Osteoblast (primary cell): ENCODE results near the gene COQ9. TPM values are rescaled to one million over a fixed set of nuclear protein-coding genes. Genes with fewer than 3 reads are reported as not detected.

Experiments
- DNase-seq: peaks from one replicate; pipeline ENCODE4 v3.0.0; 2011; ENCODE audit warnings: low spot score, mixed read lengths; ENCODE audit not compliant: insufficient read length; ENCODE audit errors: missing footprints
- H2AFZ ChIP-seq: 2 replicates; pipeline ENCODE4 v1.6.0; 2011; ENCODE audit warnings: mild to moderate bottlenecking, low read length
- H3K27ac ChIP-seq: 2 replicates; pipeline ENCODE4 v1.5.1; 2011; ENCODE audit warnings: mild to moderate bottlenecking, low read depth, low read length, moderate library complexity
- H3K27me3 ChIP-seq: 2 replicates; pipeline ENCODE4 v1.6.0; 2012; ENCODE audit warnings: mild to moderate bottlenecking, control low read depth, inconsistent platforms, low read length, moderate library complexity; ENCODE audit not compliant: insufficient read depth
- H3K36me3 ChIP-seq: 2 replicates; pipeline ENCODE4 v1.5.1; 2011; ENCODE audit warnings: mild to moderate bottlenecking, low read length, control low read depth, moderate library complexity; ENCODE audit not compliant: insufficient read depth
- H3K4me1 ChIP-seq: 2 replicates; pipeline ENCODE4 v1.5.1; 2011; ENCODE audit warnings: mild to moderate bottlenecking, low read length, control low read depth, moderate library complexity; ENCODE audit not compliant: insufficient read depth
- H3K4me2 ChIP-seq: 2 replicates; pipeline ENCODE4 v1.6.0; 2011; ENCODE audit warnings: mild to moderate bottlenecking, low read length; ENCODE audit not compliant: insufficient read depth
- H3K4me3 ChIP-seq: fragments of 200-600 bp; sonication (generic); 3 replicates; pipeline ENCODE4 v1.5.1; 2012; ENCODE audit warnings: mild to moderate bottlenecking, low read length, inconsistent platforms; ENCODE audit not compliant: insufficient read depth
- H3K79me2 ChIP-seq: 2 replicates; pipeline ENCODE4 v1.6.0; 2012; ENCODE audit warnings: mild to moderate bottlenecking, low read length, control low read depth, inconsistent platforms; ENCODE audit not compliant: insufficient read depth
- H3K9me3 ChIP-seq: 2 replicates; pipeline ENCODE4 v1.5.1; 2011; ENCODE audit warnings: low read depth, low read length, control low read depth
- H4K20me1 ChIP-seq: 2 replicates; pipeline ENCODE4 v1.6.0; 2012; ENCODE audit warnings: mild to moderate bottlenecking, low read length, control low read depth; ENCODE audit not compliant: insufficient read depth
- total RNA-seq: library from RNA; depleted of rRNA; stranded (reverse); fragments of >200 nt; gene quantifications from 2 replicates; pipeline ENCODE4 v1.2.3, GENCODE V29; 2012
- TF ChIP-seq, protein P1 (sequence below): IDR thresholded peaks from 2 replicates; pipeline ENCODE4 v1.5.1; 2011; ENCODE audit warnings: mild to moderate bottlenecking, low read depth, low read length, moderate library complexity; ENCODE audit errors: extremely low read depth

COQ9 gene
- total RNA-seq, 1 donor = 39.8 TPM

DNA sequence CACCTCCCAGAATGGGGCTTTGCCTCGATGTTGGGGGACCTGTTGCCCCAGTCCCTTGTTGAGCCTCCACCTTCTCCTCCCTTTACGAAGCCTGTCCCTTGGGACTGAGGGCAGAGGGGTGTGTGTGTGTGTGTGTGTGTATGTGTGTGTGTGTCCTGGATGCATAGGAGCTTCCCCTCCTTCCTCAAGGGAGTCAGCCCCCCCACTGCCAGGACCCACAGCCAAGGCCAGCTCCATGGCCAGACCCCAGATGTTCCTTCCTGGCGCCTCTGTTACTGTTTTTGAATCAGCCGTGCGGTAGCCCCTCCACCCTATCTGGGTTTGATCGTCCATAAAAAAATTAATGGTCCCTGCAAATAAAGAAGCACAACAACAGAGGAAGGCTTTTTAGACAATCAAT, 56.7 kb downstream of the COQ9 start:
- peak; percentile 69 for DNase-seq
- H4K20me1 ChIP-seq = no peaks in the 10 kb centered on the region
- TF ChIP-seq, protein P1, sequence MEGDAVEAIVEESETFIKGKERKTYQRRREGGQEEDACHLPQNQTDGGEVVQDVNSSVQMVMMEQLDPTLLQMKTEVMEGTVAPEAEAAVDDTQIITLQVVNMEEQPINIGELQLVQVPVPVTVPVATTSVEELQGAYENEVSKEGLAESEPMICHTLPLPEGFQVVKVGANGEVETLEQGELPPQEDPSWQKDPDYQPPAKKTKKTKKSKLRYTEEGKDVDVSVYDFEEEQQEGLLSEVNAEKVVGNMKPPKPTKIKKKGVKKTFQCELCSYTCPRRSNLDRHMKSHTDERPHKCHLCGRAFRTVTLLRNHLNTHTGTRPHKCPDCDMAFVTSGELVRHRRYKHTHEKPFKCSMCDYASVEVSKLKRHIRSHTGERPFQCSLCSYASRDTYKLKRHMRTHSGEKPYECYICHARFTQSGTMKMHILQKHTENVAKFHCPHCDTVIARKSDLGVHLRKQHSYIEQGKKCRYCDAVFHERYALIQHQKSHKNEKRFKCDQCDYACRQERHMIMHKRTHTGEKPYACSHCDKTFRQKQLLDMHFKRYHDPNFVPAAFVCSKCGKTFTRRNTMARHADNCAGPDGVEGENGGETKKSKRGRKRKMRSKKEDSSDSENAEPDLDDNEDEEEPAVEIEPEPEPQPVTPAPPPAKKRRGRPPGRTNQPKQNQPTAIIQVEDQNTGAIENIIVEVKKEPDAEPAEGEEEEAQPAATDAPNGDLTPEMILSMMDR = no peak
- no peak overlapping the region for H2AFZ ChIP-seq
- H3K9me3 ChIP-seq = no peaks in the 10 kb centered on the region
- H3K27me3 ChIP-seq = peaks cover 22% of the 10 kb centered on the region
- H3K27ac ChIP-seq = no peak overlapping the region
- H3K36me3 ChIP-seq = no peaks in the 10 kb centered on the region
- no peaks in the 10 kb centered on the region for H3K79me2 ChIP-seq
- no peak overlapping the region for H3K4me3 ChIP-seq
- no peaks in the 10 kb centered on the region for H3K4me1 ChIP-seq
- H3K4me2 ChIP-seq = no peak overlapping the region

DNA sequence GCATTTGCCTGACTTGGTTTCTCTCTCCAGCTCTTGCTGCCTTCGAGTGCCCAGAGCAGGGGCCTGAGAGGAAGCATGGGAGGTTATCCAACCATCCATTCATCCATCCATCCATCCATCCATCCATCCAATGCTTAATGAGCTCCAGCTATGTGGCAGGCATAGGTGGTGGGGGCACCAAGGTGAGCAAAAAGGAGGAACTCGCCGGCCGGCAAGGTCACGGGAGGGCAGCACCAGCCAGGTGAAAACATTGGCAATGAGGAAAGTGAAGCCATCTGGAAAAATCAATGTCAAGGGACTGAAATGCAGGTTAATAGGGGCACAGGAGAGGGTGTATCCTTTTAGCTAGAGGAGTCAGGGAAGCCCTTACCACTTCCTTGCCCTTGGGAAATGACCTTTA, 57.2 kb downstream of the COQ9 start:
- Histone ChIP-seq H3K27ac (no peak overlapping the region), H3K79me2 (no peaks in the 10 kb centered on the region), H3K36me3 (no peaks in the 10 kb centered on the region), H2AFZ (no peak overlapping the region), H3K27me3 (peaks cover 18% of the 10 kb centered on the region), H3K4me1 (no peaks in the 10 kb centered on the region), H3K9me3 (no peaks in the 10 kb centered on the region), H3K4me3 (no peak overlapping the region), H4K20me1 (no peaks in the 10 kb centered on the region), H3K4me2 (no peak overlapping the region)
- TF ChIP-seq, protein P1 = no peak
- DNase-seq = no peak

DNA sequence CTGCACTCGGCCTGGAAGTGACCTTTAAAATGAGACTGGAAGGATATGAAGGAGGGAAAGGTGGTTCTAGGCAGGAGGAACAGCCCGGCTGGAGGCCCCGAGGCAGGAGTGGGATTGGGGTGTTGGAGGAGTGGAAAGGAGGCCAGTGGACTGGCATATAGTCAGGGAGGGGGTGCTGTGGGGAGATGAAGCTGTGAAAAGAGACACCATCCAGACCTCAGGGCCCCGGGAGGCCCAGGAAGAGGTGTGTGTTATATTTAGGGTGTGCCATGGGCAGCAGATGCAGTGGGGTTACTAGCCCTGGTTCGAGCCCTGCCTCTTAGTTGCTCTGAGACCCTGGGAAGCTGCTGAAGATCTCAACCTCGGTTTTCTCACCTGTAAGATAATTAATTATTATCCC, 57.9 kb downstream of the COQ9 start:
- H3K4me2 ChIP-seq = no peak overlapping the region
- no peaks in the 10 kb centered on the region for H4K20me1 ChIP-seq
- H3K36me3 ChIP-seq = no peaks in the 10 kb centered on the region
- H3K79me2 ChIP-seq = no peaks in the 10 kb centered on the region
- no peak overlapping the region for H2AFZ ChIP-seq
- TF ChIP-seq, protein P1 = no peak
- DNase-seq = peak; percentile 58
- H3K9me3 ChIP-seq = no peaks in the 10 kb centered on the region
- peaks cover 18% of the 10 kb centered on the region for H3K27me3 ChIP-seq
- no peaks in the 10 kb centered on the region for H3K4me1 ChIP-seq
- H3K27ac ChIP-seq = no peak overlapping the region
- H3K4me3 ChIP-seq = no peak overlapping the region

DNA sequence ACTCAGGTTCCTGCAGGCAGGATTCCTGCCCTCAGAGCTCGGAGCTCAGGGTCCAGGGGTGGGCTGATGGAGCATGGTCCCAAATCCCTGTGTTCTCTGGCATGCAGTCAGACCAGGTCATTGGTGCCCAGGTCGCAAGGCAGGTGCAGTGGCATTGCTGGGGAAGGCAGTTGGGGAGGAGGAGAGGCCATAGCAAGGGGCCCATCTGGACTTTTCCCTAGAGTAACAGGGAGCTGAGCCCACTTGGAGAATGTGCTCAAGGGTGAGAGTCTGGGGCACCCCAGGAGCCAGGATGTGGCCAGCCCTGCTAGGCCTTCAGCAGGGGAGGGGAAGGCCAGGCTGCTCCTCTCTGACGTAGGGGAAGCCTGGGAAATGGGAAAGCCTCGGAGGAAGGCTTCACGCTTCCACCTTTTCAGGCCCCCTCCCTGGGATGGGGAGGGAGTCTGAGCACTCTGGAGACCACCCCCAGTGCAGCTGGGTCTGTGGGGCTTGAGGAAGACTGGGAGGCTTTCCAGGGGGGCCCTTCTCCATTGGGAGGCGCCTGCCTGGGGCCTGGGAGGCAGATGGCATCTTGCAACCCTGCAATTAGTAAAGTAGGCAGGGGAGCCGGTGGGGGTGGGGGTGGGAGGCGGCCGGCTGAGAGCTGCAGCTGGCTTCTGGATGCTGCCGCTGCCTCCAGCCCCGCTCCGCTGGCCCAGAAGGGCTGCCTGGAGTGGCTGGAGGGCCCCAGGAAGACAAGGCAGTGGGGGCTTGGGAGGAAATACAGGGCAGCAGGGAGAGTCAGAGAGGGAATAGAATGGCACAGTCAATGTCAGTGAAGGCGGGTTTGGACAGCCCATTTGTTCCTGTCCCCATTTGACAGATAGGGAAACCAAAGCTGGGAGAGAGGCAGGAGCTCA, 60.1 kb downstream of the COQ9 start:
- no peaks in the 10 kb centered on the region for H3K36me3 ChIP-seq
- no peak overlapping the region for H3K27ac ChIP-seq
- H3K79me2 ChIP-seq = no peaks in the 10 kb centered on the region
- H3K4me2 ChIP-seq = no peak overlapping the region
- peaks cover 14% of the 10 kb centered on the region for H3K27me3 ChIP-seq
- no peaks in the 10 kb centered on the region for H3K4me1 ChIP-seq
- H2AFZ ChIP-seq = no peak overlapping the region
- no peak overlapping the region for H3K4me3 ChIP-seq
- DNase-seq = peak; percentile 72
- no peaks in the 10 kb centered on the region for H3K9me3 ChIP-seq
- TF ChIP-seq, protein P1 = no peak
- H4K20me1 ChIP-seq = no peaks in the 10 kb centered on the region
